Mucosa of rectum (tissue), 2 donors: ENCODE measurements around the gene CCDC80.

ENCODE experiments used
- H3K27ac ChIP-seq, 2 donors: one replicate each; pipeline ENCODE4 v1.7.0; 2013; ENCODE audit warnings: inconsistent platforms in 2 of 2, low read depth in 2 of 2, low read length in 2 of 2
- H3K27me3 ChIP-seq, 2 donors: one replicate each; pipeline ENCODE4 v1.7.0; 2013; ENCODE audit warnings: low read length in 2 of 2; ENCODE audit not compliant: control insufficient read depth in 2 of 2, insufficient read depth in 2 of 2
- H3K36me3 ChIP-seq, 2 donors: one replicate each; pipeline ENCODE4 v1.7.0; 2013; ENCODE audit warnings: low read length in 2 of 2; ENCODE audit not compliant: control insufficient read depth in 2 of 2, insufficient read depth in 2 of 2
- H3K4me1 ChIP-seq, 2 donors: one replicate each; pipeline ENCODE4 v1.7.0; 2013; ENCODE audit warnings: low read length in 2 of 2, mild to moderate bottlenecking in 1 of 2; ENCODE audit not compliant: control insufficient read depth in 2 of 2, insufficient read depth in 2 of 2
- H3K4me3 ChIP-seq, 2 donors: one replicate each; pipeline ENCODE4 v1.7.0; 2013; ENCODE audit warnings: low read length in 2 of 2
- H3K9ac ChIP-seq, 2 donors: one replicate each; pipeline ENCODE4 v1.7.0; 2013; ENCODE audit warnings: low read length in 2 of 2, low read depth in 1 of 2, mild to moderate bottlenecking in 1 of 2
- H3K9me3 ChIP-seq, 2 donors: one replicate each; pipeline ENCODE4 v1.7.0; 2013; ENCODE audit warnings: low read length in 2 of 2; ENCODE audit not compliant: control insufficient read depth in 2 of 2
- donor health status: healthy.
- donor health status: Normal muscosa, but diverticular disease.

CCDC80 gene

GRCh38 chr3:112594856-112595255, 46.1 kb downstream of the CCDC80 start:
- H3K9ac ChIP-seq: no peak overlapping the region
- no peaks in the 10 kb centered on the region for H3K27me3 ChIP-seq
- H3K27ac ChIP-seq: no peak overlapping the region
- H3K4me3 ChIP-seq: no peak overlapping the region
- peaks cover 4 to 5% of the 10 kb centered on the region in 2 donors for H3K36me3 ChIP-seq
- H3K9me3 ChIP-seq: no peaks in the 10 kb centered on the region
- H3K4me1 ChIP-seq: no peaks in the 10 kb centered on the region

DNA sequence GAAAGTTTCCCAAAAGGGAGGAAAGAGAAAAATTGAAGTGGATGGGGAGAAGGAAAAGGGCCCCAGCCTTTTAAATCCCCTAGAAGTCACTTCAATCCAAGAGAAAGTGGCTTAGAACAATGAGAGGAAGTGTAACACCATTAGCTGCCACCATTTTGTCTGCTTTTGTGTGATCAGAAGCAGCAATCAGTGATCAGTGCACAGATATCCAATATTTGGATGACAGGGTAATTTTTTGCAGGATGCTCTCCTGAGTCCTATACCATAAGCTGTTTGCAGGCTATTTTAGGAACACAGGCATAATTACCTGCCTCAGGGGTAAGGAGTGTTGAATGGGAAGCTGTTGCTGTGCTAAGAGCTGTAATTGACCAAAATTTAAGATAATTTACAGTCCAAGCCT, 47.7 kb downstream of the CCDC80 start:
- Histone ChIP-seq H3K36me3 (peaks cover 4 to 7% of the 10 kb centered on the region in 2 donors), H3K4me1 (no peaks in the 10 kb centered on the region)

GRCh38 chr3:112587336-112587735, 53.6 kb downstream of the CCDC80 start:
- no peak overlapping the region for H3K4me3 ChIP-seq
- no peaks in the 10 kb centered on the region for H3K9me3 ChIP-seq
- H3K4me1 ChIP-seq: no peaks in the 10 kb centered on the region
- H3K27me3 ChIP-seq: no peaks in the 10 kb centered on the region
- no peak overlapping the region for H3K27ac ChIP-seq
- no peak overlapping the region for H3K9ac ChIP-seq
- peaks cover 22 to 26% of the 10 kb centered on the region in 2 donors for H3K36me3 ChIP-seq

More for the DNA sequence above, 47.7 kb downstream of the CCDC80 start:
- no peak overlapping the region for H3K27ac ChIP-seq
- no peaks in the 10 kb centered on the region for H3K27me3 ChIP-seq
- H3K4me3 ChIP-seq: no peak overlapping the region
- no peaks in the 10 kb centered on the region for H3K9me3 ChIP-seq
- H3K9ac ChIP-seq: no peak overlapping the region

DNA sequence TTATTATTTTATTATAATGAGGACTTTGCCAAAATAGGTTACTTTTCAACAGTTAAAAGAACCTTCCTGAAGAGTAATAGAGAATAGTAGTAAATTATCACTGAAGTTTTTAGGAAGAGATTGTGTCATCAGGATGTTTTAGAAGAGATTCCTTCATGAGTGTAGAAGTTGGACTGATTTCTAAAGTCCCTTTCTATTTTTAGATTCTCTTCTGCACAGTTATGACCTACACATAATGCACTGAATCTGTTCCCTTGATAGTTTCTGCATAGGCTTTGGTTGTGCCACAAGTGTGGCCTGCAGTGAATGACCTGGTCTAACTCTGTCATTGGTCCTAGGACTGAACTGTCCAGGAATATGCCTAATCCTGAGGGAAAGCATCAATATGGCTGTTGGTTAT, 55.2 kb downstream of the CCDC80 start:
- Histone ChIP-seq H3K36me3 (peaks cover 25 to 35% of the 10 kb centered on the region in 2 donors), H3K27me3 (no peaks in the 10 kb centered on the region), H3K9me3 (no peaks in the 10 kb centered on the region), H3K4me3 (no peak overlapping the region), H3K27ac (no peak overlapping the region), H3K9ac (no peak overlapping the region), H3K4me1 (no peaks in the 10 kb centered on the region)

DNA sequence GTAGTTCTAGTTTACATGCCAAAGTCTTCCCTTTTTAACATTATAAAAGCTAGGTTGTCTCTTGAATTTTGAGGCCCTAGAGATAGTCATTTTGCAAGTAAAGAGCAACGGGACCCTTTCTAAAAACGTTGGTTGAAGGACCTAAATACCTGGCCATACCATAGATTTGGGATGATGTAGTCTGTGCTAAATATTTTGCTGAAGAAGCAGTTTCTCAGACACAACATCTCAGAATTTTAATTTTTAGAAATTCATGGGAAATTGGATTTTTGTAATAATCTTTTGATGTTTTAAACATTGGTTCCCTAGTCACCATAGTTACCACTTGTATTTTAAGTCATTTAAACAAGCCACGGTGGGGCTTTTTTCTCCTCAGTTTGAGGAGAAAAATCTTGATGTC, 57.8 kb downstream of the CCDC80 start:
- Histone ChIP-seq H3K4me3 (no peak overlapping the region), H3K27me3 (no peaks in the 10 kb centered on the region), H3K36me3 (peaks cover 20 to 47% of the 10 kb centered on the region in 2 donors), H3K27ac (no peak overlapping the region), H3K9ac (no peak overlapping the region), H3K9me3 (no peaks in the 10 kb centered on the region), H3K4me1 (no peaks in the 10 kb centered on the region)

GRCh38 chr3:112582244-112582874, 58.6 kb downstream of the CCDC80 start:
- Histone ChIP-seq H3K36me3 (peaks cover 18 to 42% of the 10 kb centered on the region in 2 donors), H3K27ac (no peak overlapping the region), H3K4me3 (no peak overlapping the region), H3K4me1 (no peaks in the 10 kb centered on the region), H3K9me3 (no peaks in the 10 kb centered on the region), H3K9ac (no peak overlapping the region), H3K27me3 (no peaks in the 10 kb centered on the region)

DNA sequence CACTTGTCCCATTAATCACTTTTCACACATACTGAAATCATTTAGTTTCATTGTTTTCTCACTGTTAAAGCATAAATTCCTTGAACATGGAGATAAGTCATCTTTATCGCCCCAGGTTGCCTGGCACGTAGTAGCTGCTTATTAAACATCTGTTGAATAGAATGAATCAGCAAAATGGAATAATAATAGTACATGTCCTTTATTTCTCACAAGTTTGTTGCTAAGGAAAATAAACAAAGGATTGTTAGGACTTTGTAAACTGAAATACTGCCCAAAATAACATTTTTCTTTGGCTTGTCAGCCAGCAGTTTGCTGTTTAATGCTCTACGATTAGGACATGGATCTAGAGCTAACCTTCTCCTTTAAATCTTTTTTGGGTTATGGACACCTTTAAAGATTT, 61.2 kb downstream of the CCDC80 start:
- Histone ChIP-seq H3K36me3 (peaks cover 18 to 33% of the 10 kb centered on the region in 2 donors), H3K4me1 (no peaks in the 10 kb centered on the region), H3K9me3 (no peaks in the 10 kb centered on the region), H3K9ac (no peak overlapping the region), H3K27me3 (no peaks in the 10 kb centered on the region), H3K4me3 (no peak overlapping the region), H3K27ac (no peak overlapping the region)

- Histone ChIP-seq H3K9me3 (no peaks in the 10 kb centered on the region), H3K4me1 (no peaks in the 10 kb centered on the region), H3K36me3 (peaks cover 15 to 32% of the 10 kb centered on the region in 2 donors), H3K4me3 (no peak overlapping the region), H3K27me3 (no peaks in the 10 kb centered on the region), H3K27ac (no peak overlapping the region), H3K9ac (no peak overlapping the region)
Observed at GRCh38 chr3:112579232-112579631, 61.7 kb downstream of the CCDC80 start.

GRCh38 chr3:112572701-112573100, 68.2 kb downstream of the CCDC80 start:
- Histone ChIP-seq H3K27ac (no peak overlapping the region), H3K9me3 (no peaks in the 10 kb centered on the region), H3K27me3 (no peaks in the 10 kb centered on the region), H3K9ac (no peak overlapping the region), H3K36me3 (peaks cover 12 to 22% of the 10 kb centered on the region in 2 donors), H3K4me1 (no peaks in the 10 kb centered on the region), H3K4me3 (no peak overlapping the region)

DNA sequence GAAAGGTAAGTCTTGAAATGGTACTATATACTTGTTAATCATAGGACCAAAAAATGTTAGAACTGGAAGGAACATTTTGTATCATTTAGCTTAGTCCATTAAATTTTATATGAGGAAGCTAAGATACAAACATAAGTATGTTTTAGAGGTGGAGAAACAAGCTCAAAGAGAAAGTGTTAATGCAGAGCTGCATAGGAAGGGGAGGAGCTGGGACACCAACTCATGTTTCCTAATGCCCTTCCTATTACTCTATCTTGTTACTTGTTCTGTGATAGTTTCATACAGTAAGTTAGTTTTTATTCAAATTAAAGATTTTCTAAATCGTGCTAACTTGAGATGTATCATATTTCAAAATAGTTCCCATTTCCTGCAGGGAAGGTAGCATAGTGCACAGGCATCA, 71.7 kb downstream of the CCDC80 start:
- Histone ChIP-seq H3K4me3 (no peak overlapping the region), H3K9ac (no peak overlapping the region), H3K36me3 (peaks cover 17 to 27% of the 10 kb centered on the region in 2 donors), H3K27ac (no peak overlapping the region), H3K9me3 (no peaks in the 10 kb centered on the region), H3K4me1 (no peaks in the 10 kb centered on the region), H3K27me3 (no peaks in the 10 kb centered on the region)
